HTERT RPE-1 (cell line): ENCODE results near the gene CDH13.

Source experiments
- in situ Hi-C: fragments of 300-500 bp; cut with MboI; formaldehyde crosslinking; loops from 4 replicates; pipeline ENCODE4 v1.14.3; 2020; ENCODE audit warnings: low sequenced_read_pairs

The CDH13 gene

DNA sequence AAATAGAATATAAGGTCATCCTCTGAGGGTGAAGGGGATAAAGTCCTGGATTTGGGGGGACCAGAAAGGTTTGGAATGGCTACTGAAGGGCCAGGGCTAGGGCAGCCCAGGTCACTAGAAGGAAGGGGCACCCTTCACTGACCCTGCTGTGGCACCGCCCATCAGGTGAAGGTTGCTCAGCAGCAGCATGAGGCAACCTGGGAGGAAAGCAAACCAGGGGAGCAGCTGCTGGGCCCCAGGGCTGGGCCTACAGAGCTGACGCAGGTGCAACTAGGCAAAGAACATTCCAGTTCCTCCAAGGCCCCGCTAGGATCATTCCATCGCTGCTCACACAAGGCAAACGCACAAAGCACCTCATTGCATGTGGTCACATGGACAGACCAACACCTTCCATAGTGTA is 1177.6 kb downstream of the CDH13 start:
- in situ Hi-C loops = no loop called here

DNA sequence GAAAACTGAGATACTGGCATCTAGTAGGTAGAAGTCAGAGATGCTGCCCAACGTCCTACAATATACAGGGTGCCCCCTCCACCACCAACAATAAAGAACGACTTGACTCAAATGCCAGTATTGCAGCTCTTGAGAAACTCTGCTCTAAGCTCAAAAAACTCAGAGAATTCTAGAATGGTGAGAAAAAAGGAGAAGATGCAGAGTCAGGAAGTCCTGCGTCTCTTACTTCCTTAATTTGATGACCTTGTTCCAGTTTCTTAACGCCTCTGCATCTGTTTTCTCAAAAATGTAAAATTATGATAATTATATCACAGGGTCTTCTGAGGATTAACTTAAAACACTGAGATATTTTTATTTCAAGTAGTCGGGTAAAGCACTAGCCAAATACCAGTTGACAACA is 1179.3 kb downstream of the CDH13 start:
- in situ Hi-C loops = no loop called here

DNA sequence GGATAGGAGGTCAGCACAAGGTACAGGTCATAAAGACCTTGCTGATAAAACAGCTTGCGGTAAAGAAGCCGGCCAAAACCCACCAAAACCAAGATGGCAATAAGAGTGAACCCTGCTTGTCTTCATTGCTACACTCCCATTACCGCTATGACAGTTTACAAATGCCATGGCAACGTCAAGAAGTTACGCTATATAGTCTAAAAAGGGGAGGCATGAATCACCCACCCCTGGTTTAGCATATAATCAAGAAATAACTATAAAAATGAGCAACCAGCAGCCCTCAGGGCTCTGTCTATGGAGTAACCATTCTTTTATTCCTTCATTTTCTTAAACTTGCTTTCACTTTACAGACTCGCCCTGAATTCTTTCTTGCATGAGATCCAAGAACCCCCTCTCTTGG is 1180.0 kb downstream of the CDH13 start:
- in situ Hi-C loops = no loop called here

DNA sequence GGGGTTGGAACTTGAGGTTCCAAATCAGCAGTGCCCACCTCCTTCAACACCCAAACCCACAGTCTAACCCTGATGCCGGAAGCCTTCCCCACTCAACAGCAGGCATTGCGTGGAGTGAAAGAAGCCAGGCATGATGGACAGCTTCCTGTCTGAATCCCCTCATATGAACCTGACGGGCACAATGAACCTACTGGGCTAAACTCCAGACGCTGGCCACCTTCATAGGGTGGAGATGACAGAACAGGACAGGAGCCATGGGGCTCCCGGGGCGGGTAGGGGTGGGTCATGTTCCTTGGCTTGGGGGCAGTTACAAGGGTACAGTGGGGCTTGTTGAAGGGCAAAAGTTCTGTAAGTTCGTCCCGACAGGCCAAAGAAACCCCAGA is 1180.5 kb downstream of the CDH13 start:
- in situ Hi-C loops = no loop called here

DNA sequence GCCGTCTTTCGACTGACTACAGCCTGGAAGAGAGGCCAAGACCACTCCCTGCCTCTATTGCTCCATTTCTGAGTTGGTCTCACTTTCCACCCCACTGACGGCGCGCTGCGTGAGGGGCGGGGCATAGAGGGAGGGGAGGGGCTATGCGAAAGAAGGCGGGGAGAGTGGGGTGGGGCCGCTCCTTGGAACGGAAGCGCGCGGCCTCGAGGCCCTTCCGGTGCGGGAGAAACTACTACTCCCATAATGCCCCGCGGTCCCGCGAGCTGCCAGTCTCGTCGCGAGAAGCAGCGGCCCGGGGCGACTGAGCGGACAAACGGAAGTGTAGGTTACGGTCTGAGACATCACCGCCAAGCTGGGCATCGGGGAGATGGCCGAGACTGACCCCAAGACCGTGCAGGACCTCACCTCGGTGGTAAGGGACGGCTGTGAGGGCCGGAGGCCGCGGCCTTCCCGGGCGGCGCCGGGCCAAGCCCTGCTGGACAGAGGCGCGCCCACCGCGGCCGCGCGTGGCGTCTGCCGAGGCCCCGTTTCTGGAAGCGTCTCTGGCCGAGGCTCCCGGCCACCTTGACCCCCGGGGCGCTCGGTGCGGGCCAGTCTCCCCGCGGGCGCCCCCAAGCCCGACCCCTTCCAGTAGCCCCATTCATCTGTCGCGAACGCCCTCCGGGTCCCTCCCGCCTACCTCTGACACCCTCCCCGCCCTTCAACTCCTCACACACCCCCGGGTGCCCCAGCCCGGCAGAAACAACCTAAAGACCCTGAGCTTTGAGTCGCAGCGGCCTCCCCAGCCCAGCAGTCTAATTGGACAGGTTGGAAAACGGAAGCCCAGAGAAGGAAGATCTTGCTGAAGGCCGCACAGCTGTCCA is 1181.2 kb downstream of the CDH13 start, which contains the start of gene HSBP1:
Gene HSBP1 (plus strand): TSS at position 269 of the 863 bp plus-strand sequence. CDS start 99 bp downstream, at position 368.
- in situ Hi-C loops = no loop called here

DNA sequence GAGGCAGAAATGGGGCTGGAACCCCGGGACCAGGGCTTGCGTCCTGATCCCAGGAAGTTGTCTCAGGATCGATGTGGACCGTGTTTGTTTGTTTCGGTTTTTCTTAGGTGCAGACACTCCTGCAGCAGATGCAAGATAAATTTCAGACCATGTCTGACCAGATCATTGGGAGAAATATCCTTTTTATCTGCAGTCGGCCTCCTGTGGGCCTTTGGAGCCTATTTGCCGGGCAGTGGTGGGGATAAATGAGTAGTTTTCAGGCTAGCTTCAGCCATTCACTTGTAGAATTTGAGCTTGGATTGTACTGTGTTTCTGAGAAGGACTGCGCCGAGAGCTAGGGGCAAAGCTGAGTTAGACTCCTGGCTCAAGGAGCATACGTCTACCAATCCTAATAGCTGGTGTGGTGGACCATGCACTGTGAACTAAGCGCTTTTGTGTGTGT is 1181.8 kb downstream of the CDH13 start:
- in situ Hi-C loops = no loop called here

DNA sequence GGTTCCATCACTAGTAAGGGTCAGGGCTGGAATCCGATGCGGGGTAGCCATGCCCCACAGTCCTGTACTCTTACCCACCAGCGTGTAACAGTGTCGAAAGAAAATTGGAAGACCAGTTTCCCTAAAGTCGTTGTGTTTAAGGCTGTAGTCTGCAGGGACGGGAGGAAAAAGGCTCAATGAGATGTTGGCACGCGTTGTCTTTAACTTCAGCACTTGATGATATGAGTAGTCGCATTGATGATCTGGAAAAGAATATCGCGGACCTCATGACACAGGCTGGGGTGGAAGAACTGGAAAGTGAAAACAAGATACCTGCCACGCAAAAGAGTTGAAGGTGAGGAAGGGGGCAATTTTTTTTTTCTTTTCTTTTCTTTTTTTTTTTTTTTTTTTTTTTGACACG is 1182.3 kb downstream of the CDH13 start:
- in situ Hi-C loops = no loop called here

DNA sequence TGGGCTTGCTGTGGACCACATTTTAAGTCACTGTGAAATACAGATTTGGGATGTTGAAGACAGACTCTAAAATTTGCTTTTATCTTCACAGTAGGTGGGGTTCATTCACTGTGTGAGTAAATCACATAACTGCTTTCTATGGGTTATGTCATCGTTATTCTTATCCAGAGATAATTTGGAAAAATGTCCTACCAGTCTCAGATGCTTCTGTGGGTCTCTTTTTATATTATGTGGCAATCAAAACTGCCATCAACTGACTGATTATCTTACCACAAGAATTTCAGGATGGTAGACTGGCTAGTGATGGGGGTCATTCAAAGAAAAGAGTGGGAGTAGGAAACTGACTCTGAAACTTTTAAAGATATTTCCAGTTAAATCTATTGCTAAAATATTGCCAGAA is 1184.1 kb downstream of the CDH13 start:
- in situ Hi-C loops = no loop called here

DNA sequence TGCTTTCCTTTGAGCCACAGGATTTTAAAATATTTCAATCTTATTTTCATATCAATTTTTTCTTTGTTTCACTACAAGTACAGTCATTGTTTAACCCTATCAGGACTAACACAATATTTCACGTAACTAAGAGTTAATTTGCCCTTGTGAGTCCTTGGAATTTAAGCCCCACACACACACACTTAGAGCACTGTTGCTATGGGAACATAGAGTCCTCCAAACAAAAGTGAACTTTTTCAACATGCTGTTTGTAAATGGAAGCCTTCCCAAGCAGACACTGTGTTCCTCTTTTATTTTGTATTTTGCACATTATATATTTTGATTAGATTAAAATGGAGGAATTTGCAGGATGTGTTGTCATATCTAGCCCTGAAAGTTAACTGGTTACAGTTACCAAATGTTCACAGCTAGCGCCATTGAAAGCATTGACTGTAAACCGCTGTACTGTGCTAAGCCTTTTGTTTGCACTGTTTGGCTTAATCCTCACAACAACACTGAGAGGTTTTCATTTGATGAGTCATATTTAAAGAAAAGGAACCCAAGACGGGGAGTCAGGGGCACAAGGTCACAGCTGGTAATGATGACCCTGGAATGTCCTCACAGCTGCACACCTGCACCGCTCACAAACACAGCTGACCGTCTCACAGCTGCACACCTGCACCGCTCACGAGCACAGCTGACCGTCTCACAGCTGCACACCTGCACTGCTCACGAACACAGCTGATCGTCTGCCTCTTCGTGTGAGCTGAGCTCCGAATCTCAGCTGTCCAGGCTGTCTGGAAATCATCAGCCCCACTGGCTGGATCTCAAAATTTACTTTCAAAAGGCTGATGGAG is 1187.3 kb downstream of the CDH13 start:
- in situ Hi-C loops = no loop called here

DNA sequence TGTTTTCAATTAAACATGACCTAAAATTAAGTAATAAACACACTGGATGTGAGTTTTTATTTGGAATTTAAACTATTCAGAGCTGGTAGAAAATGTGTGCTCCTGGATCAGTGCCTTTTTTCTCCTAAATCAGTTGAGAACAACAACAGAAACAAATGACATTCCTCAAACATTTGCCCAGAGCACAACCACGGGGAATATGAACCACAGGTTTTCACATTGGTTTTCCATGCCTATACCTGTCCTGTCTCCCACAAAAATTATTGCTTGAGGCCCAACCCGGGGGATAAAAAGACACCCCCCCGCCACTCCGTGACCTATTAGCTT is 1187.9 kb downstream of the CDH13 start:
- in situ Hi-C loops = no loop called here

DNA sequence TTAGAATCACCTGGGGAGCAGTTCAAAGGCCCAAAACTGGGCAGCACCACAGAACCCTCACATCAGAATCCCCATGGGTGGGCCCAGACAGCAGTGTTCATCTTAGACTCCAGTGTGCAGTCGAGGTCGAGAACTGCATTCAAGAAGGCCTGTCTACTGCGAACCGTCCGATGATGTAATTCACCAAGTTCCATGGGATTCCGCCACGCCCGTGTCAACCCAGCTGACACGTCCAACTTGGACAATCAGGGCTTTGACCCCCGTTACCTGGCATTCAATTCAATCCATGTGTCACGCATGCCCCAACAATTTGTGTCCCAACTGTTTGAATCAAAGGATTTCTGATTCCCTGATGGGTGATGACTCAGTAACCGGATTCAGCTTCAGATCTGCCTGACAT is 1190.3 kb downstream of the CDH13 start:
- in situ Hi-C loops = no loop called here

DNA sequence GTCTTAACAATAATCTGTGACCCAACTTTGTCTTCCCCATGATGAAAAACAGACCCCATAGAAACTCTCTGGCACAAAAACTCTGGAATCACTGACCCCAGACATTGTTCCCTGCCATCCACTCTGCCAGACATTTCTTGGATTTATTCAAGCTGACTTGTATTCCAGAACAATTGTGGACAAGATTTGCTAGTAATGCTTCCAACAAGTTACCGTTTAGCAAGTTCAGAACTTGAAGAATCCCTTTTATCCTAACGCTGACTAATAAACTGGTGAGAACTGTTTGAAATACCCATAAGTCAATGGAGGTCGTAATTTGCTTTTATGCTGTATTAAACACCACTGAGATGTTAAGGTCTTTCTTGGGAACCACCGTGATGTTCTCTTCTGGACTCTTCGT is 1191.5 kb downstream of the CDH13 start:
- in situ Hi-C loops = no loop called here

DNA sequence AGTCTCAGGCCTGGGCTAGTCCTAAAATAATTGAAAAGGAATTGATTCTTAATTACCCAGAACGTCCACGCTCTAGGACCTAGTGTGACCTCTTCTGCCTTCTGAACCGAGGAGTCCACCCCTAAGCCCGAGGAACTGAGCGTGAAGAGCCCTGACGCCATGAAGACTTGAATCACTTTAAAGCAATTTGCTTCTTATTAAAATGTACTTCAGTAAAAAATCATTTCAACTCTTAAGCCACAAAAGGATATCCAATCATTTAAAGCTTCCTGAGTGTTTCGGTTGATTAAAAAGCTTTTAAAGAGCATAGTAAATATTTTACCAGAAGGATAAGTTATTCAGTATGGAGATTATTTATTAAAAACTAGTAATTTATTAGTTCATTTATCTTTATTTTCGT is 1192.6 kb downstream of the CDH13 start:
- in situ Hi-C loops = no loop called here

DNA sequence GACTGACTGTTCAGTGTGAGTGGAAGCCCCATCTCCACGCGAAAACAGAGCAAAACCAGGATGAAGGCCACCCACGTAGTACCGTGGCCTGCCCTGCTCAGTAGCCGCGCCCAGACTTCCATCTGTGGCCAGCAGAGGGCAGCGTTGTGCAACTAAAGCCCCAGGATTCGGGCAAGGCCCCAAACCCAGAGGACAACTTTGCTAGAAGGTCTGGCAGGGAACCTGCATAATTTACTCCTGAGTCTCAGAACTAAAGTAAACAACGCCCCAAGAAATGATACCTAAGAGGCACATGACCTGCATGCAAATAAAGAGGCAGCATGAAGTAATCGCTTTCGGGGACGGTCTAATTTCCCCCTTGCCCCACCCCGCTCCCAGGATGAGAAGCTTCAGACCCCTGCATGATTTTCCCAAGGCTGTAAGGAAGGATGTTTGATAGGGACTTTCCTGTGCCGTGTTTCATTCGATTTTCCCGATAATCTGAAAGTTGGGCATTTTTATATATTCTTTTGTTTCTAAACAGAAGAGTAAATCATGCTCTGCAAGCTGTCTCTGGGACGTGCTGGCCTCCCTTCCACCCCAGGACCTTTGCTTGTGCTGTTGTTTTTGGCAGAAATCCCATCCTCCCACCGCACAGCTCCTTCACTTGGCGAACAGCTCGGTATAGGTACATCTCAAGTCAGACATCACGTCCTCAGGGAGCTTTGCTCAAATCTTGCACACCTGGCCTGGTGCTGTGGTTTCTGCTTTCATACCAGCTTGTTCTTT is 1199.6 kb downstream of the CDH13 start:
- in situ Hi-C loops = no loop called here

DNA sequence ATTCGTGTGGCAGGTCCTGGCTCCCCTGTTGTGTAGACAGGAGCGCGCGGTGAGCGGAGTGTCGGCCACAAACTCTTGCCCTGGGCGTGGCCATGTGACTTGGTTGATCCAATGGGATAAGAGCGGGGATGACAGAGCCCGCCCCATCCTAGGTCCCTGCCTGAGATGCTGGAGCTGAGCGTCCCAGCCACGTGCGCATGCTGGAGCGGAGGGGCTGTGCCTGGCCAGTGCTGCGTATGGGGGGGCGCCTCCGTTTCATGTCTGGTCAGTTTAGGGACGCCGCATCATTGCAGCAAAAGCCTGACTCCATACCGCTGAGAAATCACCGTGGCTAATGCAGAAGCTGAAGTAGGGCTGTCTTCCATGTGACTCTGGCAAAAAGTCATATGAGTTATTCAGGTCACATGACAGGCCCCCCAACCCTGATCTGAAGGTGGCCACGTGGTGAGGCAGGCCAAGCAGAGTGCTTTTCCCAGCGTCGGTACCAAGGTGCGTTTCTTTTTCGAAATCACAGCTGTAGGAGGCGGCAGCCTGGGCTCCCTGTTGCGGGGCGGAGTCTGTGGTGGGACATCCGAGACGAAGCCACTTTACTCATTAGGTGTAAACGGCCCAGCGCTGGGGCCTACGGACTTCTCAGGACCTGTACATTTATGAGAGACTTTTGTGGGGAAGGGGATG is 1203.5 kb downstream of the CDH13 start:
- in situ Hi-C loops = no loop called here

DNA sequence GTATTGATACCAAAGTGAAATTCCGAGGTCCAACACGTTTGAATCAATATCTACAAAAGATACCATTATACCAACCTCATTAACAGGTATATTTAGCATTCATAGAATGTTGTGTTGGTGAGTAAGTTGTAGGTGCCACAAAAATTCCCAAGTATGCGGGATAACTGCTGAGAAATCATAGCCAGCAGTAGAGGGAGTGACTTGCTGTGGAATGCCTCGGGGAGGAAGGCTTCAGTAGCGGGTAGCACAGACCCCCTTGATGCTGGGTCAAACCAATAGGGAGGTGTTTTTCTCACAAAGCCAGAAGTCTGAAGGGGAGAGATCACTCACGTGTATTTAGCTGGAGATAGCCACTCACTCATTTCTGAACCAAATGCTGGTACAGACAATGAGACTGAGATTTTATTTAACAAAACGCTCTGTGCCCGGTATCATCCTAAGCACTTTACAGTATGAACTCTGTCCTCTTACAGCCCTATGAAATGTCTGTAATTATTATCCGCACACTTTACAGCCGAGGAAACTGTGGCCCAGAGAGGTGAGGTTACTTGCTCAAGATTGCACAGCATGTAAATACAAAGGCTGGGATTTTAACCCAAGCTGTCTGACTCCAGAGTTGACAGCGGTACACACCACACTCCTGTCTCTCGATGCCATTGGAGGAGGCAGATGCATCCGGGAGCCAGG is 1204.1 kb downstream of the CDH13 start:
- in situ Hi-C loops = no loop called here

DNA sequence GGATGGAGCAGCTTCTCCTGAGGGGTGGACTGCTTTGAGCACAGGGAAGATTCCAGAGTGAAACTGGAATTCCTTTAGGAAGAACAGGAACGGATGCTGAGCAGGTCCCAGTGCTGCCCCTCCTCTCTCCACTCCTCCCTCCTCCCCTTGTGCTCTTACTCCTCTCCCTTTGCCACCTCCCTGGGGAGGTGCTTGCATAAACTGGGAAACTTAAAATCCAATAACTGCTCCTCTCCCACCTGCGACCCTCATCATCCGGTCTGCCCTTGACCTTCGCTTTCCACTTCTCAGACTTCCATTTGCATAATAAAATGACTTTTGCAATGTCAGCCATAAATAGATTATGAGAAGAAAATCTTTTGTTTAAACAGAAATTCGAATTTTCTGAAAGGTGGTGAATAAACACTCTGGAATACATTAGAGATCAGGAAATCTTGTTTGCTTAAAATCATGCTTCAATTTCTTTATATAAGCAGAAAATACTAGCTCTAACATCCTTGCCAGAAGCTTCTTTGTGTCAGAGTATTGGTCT is 1204.8 kb downstream of the CDH13 start:
- in situ Hi-C loops = no loop called here

DNA sequence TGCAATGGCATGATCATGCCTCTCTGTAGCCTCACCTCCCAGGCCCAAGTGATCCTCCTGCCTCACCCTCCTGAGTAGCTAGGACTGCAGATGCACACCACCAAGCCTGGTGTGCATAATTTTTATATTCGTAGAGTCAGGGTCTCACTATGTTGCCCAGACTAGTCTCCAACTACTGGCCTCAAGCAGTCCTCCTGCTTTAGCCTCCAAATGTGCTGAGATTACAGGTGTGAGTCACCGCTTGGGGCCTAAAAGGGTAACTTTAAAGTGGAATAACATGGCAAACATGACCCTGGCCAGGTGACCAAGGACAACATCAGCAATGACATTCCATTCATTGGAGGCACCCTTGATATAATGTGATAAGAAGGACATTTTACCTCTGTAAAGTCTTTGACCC is 1207.2 kb downstream of the CDH13 start:
- in situ Hi-C loops = no loop called here

DNA sequence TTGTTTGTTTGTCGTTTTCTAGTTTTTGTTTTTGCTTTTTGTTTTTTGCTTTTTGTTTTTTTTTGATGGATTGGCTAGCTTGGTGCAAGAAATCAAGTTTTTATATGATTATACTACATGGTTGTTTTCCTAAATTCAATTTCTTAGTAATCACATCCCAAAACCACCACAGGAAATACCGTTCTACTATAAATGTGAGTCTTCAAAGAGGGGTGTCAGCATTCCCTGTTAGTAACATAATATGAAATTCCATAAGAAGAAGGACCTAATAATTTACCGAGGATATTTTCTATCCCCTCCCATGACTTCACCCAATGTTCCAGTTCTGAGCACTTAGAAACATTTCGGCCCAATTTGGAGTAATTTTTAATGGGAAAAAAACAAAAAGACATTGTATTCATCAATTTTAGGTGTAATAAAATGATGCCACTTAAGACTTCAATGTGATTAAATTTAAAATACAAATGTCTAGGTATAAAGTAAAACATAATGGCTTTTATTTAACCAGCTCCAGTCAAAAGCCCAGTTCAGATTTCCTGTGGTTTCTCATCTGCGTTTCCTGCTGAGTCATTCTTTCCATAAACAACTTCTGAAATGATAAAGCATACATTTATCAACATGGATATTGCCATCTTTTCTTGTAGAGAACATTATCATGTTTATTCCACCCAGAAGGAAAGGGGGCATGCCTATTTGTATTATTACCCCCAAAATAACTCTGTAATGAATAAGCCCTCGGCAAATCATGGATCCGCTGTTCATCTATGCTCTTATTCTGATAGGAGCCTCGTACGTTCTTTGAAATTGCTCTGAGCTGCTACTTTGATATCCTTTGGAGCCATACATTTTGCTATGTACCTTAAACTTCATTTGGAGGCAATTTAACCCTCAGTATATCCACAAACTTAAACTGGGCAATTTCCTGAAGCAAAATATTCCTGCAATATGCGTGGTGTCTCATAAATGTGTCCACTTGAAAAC is 1209.1 kb downstream of the CDH13 start:
- in situ Hi-C loops = no loop called here
